ENCODE measurements around the gene TMEM170A.
"Not testable (repeated sequence)": the region's sequence is repeated elsewhere in the genome, so short reads cannot be mapped to it uniquely, and the experiment has no call there.

TMEM170A gene

GRCh38 chr16:75460446-75460845, 4.0 kb downstream of the TMEM170A start:
- TF ChIP-seq, protein P1, sequence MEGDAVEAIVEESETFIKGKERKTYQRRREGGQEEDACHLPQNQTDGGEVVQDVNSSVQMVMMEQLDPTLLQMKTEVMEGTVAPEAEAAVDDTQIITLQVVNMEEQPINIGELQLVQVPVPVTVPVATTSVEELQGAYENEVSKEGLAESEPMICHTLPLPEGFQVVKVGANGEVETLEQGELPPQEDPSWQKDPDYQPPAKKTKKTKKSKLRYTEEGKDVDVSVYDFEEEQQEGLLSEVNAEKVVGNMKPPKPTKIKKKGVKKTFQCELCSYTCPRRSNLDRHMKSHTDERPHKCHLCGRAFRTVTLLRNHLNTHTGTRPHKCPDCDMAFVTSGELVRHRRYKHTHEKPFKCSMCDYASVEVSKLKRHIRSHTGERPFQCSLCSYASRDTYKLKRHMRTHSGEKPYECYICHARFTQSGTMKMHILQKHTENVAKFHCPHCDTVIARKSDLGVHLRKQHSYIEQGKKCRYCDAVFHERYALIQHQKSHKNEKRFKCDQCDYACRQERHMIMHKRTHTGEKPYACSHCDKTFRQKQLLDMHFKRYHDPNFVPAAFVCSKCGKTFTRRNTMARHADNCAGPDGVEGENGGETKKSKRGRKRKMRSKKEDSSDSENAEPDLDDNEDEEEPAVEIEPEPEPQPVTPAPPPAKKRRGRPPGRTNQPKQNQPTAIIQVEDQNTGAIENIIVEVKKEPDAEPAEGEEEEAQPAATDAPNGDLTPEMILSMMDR (IDR thresholded peaks at IDR 0.05; ENCODE audit: extremely low read depth, insufficient read depth, missing control alignments), result no peak
- no peak for DNase-seq (ENCODE audit: low spot score)
- in situ Hi-C loops (cut with MboI; ENCODE audit: low pct_unique_long_range_greater_than_20kb, low sequenced_read_pairs, unreplicated experiment), result loop anchor here (25.0 kb wide), 1 partner anchor 302 kb away; no protein-coding TSS in a partner anchor

DNA sequence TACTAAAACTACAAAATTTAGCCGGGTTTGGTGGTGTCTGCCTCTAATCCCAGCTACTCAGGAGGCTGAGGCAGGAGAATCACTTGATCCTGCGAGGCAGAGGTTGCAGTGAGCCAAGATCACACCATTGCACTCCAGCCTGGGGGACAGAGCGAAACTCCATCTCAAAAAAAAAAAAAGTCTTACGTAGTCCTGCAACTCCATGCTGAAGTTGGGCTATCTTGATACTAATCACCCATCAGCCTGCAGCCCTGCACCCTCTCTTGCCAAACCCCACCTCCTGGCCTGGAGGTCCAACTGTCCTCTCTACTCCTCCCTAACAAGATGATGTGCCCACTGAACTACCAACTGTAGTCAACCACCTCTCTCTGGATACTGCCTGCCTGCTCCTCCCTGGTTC, 4.8 kb downstream of the TMEM170A start:
- in situ Hi-C loops (cut with MboI; ENCODE audit: low pct_unique_long_range_greater_than_20kb, low sequenced_read_pairs, unreplicated experiment), result loop anchor here (25.0 kb wide), 1 partner anchor 303 kb away; no protein-coding TSS in a partner anchor
- TF ChIP-seq, protein P1 (IDR thresholded peaks at IDR 0.05; ENCODE audit: extremely low read depth, insufficient read depth, missing control alignments), result no peak
- DNase-seq (ENCODE audit: low spot score), result no peak

GRCh38 chr16:75458439-75458838, 6.0 kb downstream of the TMEM170A start:
- TF ChIP-seq, protein P1 (IDR thresholded peaks at IDR 0.05; ENCODE audit: extremely low read depth, insufficient read depth, missing control alignments), result no peak
- in situ Hi-C loops (cut with MboI; ENCODE audit: low pct_unique_long_range_greater_than_20kb, low sequenced_read_pairs, unreplicated experiment), result loop anchor here (25.0 kb wide), 1 partner anchor 304 kb away; no protein-coding TSS in a partner anchor
- DNase-seq (ENCODE audit: low spot score), result no peak

- TF ChIP-seq, protein P1 (IDR thresholded peaks at IDR 0.05; ENCODE audit: extremely low read depth, insufficient read depth, missing control alignments), result no peak
- in situ Hi-C loops (cut with MboI; ENCODE audit: low pct_unique_long_range_greater_than_20kb, low sequenced_read_pairs, unreplicated experiment), result loop anchor here (25.0 kb wide), 1 partner anchor 304 kb away; no protein-coding TSS in a partner anchor
- no peak for DNase-seq (ENCODE audit: low spot score)
These were observed 6.5 kb downstream of the TMEM170A start for GRCh38 chr16:75458029-75458428.

DNA sequence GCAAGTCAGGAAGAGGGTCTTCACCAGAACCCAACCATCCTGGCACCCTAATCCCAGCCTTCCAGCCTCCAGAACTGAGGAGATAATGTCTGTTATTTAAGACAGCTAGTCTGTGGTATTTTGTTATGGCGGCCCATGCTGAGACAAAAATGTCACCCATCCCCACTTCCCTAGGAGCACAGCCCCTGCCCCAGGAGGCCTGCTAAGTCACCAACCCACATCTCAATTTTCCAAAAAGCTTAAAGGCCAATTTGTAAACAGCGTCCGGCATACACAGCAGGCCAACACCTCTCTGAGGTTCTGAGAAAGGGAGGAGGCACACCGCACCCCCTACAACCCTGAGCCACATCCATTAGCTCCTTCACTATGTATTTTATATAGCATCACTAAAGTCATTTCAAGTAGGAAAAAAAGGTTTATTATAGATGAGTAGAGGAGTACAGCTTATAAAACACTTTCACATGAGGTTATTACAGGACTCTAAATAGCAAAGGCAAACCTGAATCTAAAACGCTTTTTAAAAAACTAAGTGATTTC, 6.9 kb downstream of the TMEM170A start:
- DNase-seq (ENCODE audit: low spot score), result no peak
- in situ Hi-C loops (cut with MboI; ENCODE audit: low pct_unique_long_range_greater_than_20kb, low sequenced_read_pairs, unreplicated experiment), result loop anchor here (25.0 kb wide), 1 partner anchor 305 kb away; no protein-coding TSS in a partner anchor
- TF ChIP-seq, protein P1 (IDR thresholded peaks at IDR 0.05; ENCODE audit: extremely low read depth, insufficient read depth, missing control alignments), result no peak

DNA sequence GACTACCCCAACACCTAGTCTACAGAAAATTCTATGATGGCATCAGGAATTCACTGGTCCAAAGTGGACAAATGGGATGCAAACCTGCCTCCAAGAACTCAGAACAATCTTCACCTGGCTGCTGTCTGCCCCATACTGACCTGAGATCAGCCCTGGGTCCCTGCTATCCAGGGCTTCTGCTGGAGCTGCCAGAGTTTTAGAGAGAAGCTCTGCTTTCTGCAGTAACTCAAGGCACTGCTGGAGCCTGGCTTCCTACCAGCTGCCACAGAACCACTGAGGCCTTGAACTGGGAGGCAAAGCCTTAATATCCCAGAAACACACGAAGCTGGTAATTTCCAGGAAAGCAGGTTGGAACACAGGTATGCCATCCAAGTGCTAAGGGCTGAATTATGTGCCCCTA, 7.5 kb downstream of the TMEM170A start:
- no peak for DNase-seq (ENCODE audit: low spot score)
- TF ChIP-seq, protein P1 (IDR thresholded peaks at IDR 0.05; ENCODE audit: extremely low read depth, insufficient read depth, missing control alignments), result no peak
- in situ Hi-C loops (cut with MboI; ENCODE audit: low pct_unique_long_range_greater_than_20kb, low sequenced_read_pairs, unreplicated experiment), result loop anchor here (25.0 kb wide), 1 partner anchor 305 kb away; no protein-coding TSS in a partner anchor

- not testable (repeated sequence) for DNase-seq (ENCODE audit: low spot score)
- in situ Hi-C loops (cut with MboI; ENCODE audit: low pct_unique_long_range_greater_than_20kb, low sequenced_read_pairs, unreplicated experiment), result loop anchor here (25.0 kb wide), 1 partner anchor 306 kb away; no protein-coding TSS in a partner anchor
These were observed 8.0 kb downstream of the TMEM170A start for GRCh38 chr16:75456486-75456885.

Measured in GM13977 (cell line).